ENCODE data around the gene MATR3.

MATR3 gene

GRCh38 chr5:139363937-139364336 is 70.4 kb downstream of the MATR3 start:
- no peak overlapping the region for H3K4me3 ChIP-seq (ENCODE audit: control insufficient read depth, low read depth, low read length)
- TF ChIP-seq CTCF (IDR thresholded peaks at IDR 0.05; ENCODE audit: control insufficient read depth, insufficient read depth, low read depth, low read length, missing control alignments) = no peak

GRCh38 chr5:139364466-139364865 is 70.9 kb downstream of the MATR3 start:
- DNase-seq (ENCODE audit: low read depth) = no peak
- TF ChIP-seq CTCF (IDR thresholded peaks at IDR 0.05; ENCODE audit: control insufficient read depth, insufficient read depth, low read depth, low read length, missing control alignments) = no peak
- no peak overlapping the region for H3K4me3 ChIP-seq (ENCODE audit: control insufficient read depth, low read depth, low read length)

More at GRCh38 chr5:139363937-139364336, 70.4 kb downstream of the MATR3 start:
- no peak for DNase-seq (ENCODE audit: low read depth)

- no peak for TF ChIP-seq CTCF (IDR thresholded peaks at IDR 0.05; ENCODE audit: control insufficient read depth, insufficient read depth, low read depth, low read length, missing control alignments)
- no peak overlapping the region for H3K4me3 ChIP-seq (ENCODE audit: control insufficient read depth, low read depth, low read length)
- DNase-seq (ENCODE audit: low read depth) = no peak
Measured at GRCh38 chr5:139368613-139369012, 75.1 kb downstream of the MATR3 start.

GRCh38 chr5:139369181-139369580 is 75.6 kb downstream of the MATR3 start:
- no peak for DNase-seq (ENCODE audit: low read depth)
- no peak overlapping the region for H3K4me3 ChIP-seq (ENCODE audit: control insufficient read depth, low read depth, low read length)
- no peak for TF ChIP-seq CTCF (IDR thresholded peaks at IDR 0.05; ENCODE audit: control insufficient read depth, insufficient read depth, low read depth, low read length, missing control alignments)

GRCh38 chr5:139371482-139372435 is 78.2 kb downstream of the MATR3 start:
- TF ChIP-seq CTCF (IDR thresholded peaks at IDR 0.05; ENCODE audit: control insufficient read depth, insufficient read depth, low read depth, low read length, missing control alignments) = no peak
- no peak overlapping the region for H3K4me3 ChIP-seq (ENCODE audit: control insufficient read depth, low read depth, low read length)
- DNase-seq (ENCODE audit: low read depth) = no peak

GRCh38 chr5:139374909-139375308 is 81.4 kb downstream of the MATR3 start:
- no peak overlapping the region for H3K4me3 ChIP-seq (ENCODE audit: control insufficient read depth, low read depth, low read length)
- no peak for TF ChIP-seq CTCF (IDR thresholded peaks at IDR 0.05; ENCODE audit: control insufficient read depth, insufficient read depth, low read depth, low read length, missing control alignments)
- no peak for DNase-seq (ENCODE audit: low read depth)

Measured in AG09309 (cell line).